Panc1 (cell line): ENCODE measurements around the gene HOXA11. TPM values are rescaled to one million over a fixed set of nuclear protein-coding genes. Genes with fewer than 3 reads are reported as not detected.

ENCODE experiments used
- ATAC-seq: fragments of 200-7000 bp; cut with Tn5 transposase; 2 replicates; pipeline ENCODE4 v1.9.1; 2020; ENCODE audit warnings: mild to moderate bottlenecking, moderate library complexity
- BruUV-seq: library from RNA; stranded (reverse); fragments of 400-500 nt; replicated peaks from 2 replicates; lab custom pipeline; 2021; lab: Mats Ljungman, UMichigan
- CTCF ChIA-PET: fragments of 300-600 bp; sonication (Branson Sonifier 250); formaldehyde crosslinking; loops from one replicate; lab custom pipeline; 2022; ENCODE audit warnings: antibody characterized with exemption; lab: Charles Lee
- POLR2A ChIA-PET: fragments of 300-600 bp; sonication (Branson Sonifier 250); formaldehyde crosslinking; loops from one replicate; lab custom pipeline; 2022; ENCODE audit warnings: antibody characterized with exemption; lab: Charles Lee
- DNase-seq: peaks from one replicate; pipeline ENCODE4 v3.0.0-alpha.2; 2010; ENCODE audit warnings: low read depth, low spot score
- H3K27ac ChIP-seq: 2 replicates; pipeline ENCODE4 v1.5.1; 2011; ENCODE audit warnings: mild to moderate bottlenecking, low read length, inconsistent platforms
- H3K27me3 ChIP-seq: fragments of 200-500 bp; sonication (Bioruptor generic); 2 replicates; pipeline ENCODE4 v1.6.0; 2014; ENCODE audit warnings: low read length, inconsistent platforms; ENCODE audit not compliant: control insufficient read depth, insufficient read depth
- H3K36me3 ChIP-seq: fragments of 200-500 bp; sonication (Bioruptor generic); 2 replicates; pipeline ENCODE4 v1.5.1; 2014; ENCODE audit warnings: inconsistent platforms, mild to moderate bottlenecking, low read length, moderate library complexity; ENCODE audit not compliant: control insufficient read depth, insufficient read depth
- H3K4me1 ChIP-seq: 2 replicates; pipeline ENCODE4 v1.5.1; 2011; ENCODE audit warnings: inconsistent platforms, mild to moderate bottlenecking, low read length, moderate library complexity; ENCODE audit not compliant: control insufficient read depth, insufficient read depth
- H3K4me3 ChIP-seq, 2 experiments: 2 replicates each; pipeline ENCODE4 v1.5.1; 2011 to 2012; ENCODE audit warnings: low read depth in 2 of 2, low read length in 2 of 2, mild to moderate bottlenecking in 2 of 2, inconsistent platforms in 1 of 2, moderate library complexity in 1 of 2
- H3K9me3 ChIP-seq: fragments of 200-500 bp; sonication (Bioruptor generic); 2 replicates; pipeline ENCODE4 v1.5.1; 2014; ENCODE audit warnings: low read depth, mild to moderate bottlenecking, inconsistent platforms, low read length, moderate library complexity; ENCODE audit not compliant: control insufficient read depth, insufficient read depth
- POLR2AphosphoS5 ChIP-seq: IDR thresholded peaks from 2 replicates; pipeline ENCODE4 v1.6.1; 2012; ENCODE audit warnings: mild to moderate bottlenecking, low read depth, low read length, moderate library complexity
- SIN3A ChIP-seq: IDR thresholded peaks from 2 replicates; pipeline ENCODE4 v1.6.1; 2012; ENCODE audit warnings: low read depth, mild to moderate bottlenecking, low read length, moderate library complexity, borderline replicate concordance; ENCODE audit not compliant: insufficient read depth
- TCF7L2 ChIP-seq: IDR thresholded peaks from 2 replicates; pipeline ENCODE4 v1.6.1; 2011; ENCODE audit warnings: mild to moderate bottlenecking, low read depth, low read length, inconsistent platforms
- in situ Hi-C: cut with HindIII; loops from 2 replicates; pipeline ENCODE4 v1.10.0; 2016; ENCODE audit warnings: low sequenced_read_pairs, low pct_unique_long_range_greater_than_20kb
- intact Hi-C: fragments of 100-400 bp; cut with micrococcal nuclease; formaldehyde crosslinking; loops from one replicate; pipeline ENCODE4 v1.10.0; 2022; ENCODE audit not compliant: unreplicated experiment
- total RNA-seq: library from RNA; stranded (reverse); gene quantifications from one replicate; pipeline ENCODE4 v1.2.1, GENCODE V29; 2021; ENCODE audit not compliant: unreplicated experiment
- TF ChIP-seq, protein P1 (sequence below): fragments of 450-650 bp; IDR thresholded peaks from 2 replicates; pipeline ENCODE4 v1.5.1; 2017; ENCODE audit warnings: mild to moderate bottlenecking
- TF ChIP-seq, protein P2 (sequence below), 2 experiments: IDR thresholded peaks; 2 replicates each; pipeline ENCODE4 v1.6.1; 2011 to 2012; ENCODE audit warnings: low read depth in 2 of 2, control low read depth in 1 of 2, low read length in 1 of 2, mild to moderate bottlenecking in 1 of 2, moderate library complexity in 1 of 2; ENCODE audit not compliant: insufficient read depth in 1 of 2

HOXA11 gene
- total RNA-seq, 1 experiment from 2014 or later, result 0.57 TPM

DNA sequence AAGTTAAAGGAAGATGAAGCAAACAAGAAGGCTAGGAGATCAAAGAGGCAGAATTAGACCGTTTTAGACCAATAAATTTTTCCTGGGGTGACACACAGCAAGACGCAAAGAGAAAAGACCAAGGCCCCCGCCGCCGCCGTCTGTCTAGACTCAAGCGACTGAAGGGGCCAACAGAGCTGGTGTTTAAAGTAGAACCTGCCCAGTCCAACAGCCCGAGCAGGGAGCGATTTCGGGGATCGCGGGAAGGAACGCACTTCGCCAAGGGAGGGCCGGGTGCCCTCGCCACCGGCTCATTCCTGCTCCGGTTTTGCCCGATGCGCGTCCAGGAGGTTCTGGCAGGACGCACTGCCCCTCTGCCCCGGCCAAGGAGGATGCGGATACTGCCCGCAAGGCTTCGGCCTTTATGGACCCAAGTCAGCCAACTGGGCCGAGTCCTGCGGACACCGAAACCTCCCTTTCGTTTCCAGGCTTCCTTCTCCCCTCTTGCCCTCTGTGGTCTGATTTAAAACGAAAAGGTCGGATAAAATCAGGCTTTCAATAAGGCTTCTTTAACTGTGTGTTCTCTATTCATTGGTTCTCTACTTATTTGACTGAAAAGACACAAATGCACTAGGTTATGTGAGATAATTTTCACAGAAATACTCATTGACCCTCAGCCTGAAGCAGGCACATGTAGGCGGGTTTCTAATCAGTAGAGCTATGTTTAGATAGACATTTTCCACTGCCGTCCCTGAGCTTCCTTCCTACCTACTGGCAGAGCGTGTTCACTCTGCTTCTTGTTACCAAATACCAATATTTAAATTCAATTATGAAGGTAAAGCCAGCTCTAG, 26.4 kb downstream of the HOXA11 start:
- Histone ChIP-seq H3K9me3 (no peaks in the 10 kb centered on the region), H3K36me3 (no peaks in the 10 kb centered on the region; the same call in 1 of the 2 replicates), H3K27me3 (no peaks in the 10 kb centered on the region), H3K27ac (no peak overlapping the region), H3K4me1 (0 out of 2 replicates have a peak, but pooled peaks cover 3% of the 10 kb centered on the region), H3K4me3 (no peak overlapping the region)
- BruUV-seq, result no TSS peak
- ChIA-PET POLR2A (no interaction called here), CTCF (interaction anchor here (0.5 to 1.2 kb wide), 3 partner anchors 315 to 629 kb away, joined by 3 to 4 read pairs (median 3); no protein-coding TSS in a partner anchor)
- no peak for ATAC-seq
- TF ChIP-seq POLR2AphosphoS5, result no peak
- TF ChIP-seq, protein P1, sequence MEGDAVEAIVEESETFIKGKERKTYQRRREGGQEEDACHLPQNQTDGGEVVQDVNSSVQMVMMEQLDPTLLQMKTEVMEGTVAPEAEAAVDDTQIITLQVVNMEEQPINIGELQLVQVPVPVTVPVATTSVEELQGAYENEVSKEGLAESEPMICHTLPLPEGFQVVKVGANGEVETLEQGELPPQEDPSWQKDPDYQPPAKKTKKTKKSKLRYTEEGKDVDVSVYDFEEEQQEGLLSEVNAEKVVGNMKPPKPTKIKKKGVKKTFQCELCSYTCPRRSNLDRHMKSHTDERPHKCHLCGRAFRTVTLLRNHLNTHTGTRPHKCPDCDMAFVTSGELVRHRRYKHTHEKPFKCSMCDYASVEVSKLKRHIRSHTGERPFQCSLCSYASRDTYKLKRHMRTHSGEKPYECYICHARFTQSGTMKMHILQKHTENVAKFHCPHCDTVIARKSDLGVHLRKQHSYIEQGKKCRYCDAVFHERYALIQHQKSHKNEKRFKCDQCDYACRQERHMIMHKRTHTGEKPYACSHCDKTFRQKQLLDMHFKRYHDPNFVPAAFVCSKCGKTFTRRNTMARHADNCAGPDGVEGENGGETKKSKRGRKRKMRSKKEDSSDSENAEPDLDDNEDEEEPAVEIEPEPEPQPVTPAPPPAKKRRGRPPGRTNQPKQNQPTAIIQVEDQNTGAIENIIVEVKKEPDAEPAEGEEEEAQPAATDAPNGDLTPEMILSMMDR, result no peak
- no peak for TF ChIP-seq SIN3A
- TF ChIP-seq TCF7L2, result no peak
- TF ChIP-seq, protein P2, sequence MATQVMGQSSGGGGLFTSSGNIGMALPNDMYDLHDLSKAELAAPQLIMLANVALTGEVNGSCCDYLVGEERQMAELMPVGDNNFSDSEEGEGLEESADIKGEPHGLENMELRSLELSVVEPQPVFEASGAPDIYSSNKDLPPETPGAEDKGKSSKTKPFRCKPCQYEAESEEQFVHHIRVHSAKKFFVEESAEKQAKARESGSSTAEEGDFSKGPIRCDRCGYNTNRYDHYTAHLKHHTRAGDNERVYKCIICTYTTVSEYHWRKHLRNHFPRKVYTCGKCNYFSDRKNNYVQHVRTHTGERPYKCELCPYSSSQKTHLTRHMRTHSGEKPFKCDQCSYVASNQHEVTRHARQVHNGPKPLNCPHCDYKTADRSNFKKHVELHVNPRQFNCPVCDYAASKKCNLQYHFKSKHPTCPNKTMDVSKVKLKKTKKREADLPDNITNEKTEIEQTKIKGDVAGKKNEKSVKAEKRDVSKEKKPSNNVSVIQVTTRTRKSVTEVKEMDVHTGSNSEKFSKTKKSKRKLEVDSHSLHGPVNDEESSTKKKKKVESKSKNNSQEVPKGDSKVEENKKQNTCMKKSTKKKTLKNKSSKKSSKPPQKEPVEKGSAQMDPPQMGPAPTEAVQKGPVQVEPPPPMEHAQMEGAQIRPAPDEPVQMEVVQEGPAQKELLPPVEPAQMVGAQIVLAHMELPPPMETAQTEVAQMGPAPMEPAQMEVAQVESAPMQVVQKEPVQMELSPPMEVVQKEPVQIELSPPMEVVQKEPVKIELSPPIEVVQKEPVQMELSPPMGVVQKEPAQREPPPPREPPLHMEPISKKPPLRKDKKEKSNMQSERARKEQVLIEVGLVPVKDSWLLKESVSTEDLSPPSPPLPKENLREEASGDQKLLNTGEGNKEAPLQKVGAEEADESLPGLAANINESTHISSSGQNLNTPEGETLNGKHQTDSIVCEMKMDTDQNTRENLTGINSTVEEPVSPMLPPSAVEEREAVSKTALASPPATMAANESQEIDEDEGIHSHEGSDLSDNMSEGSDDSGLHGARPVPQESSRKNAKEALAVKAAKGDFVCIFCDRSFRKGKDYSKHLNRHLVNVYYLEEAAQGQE (IDR thresholded peaks at IDR 0.05; ENCODE audit: insufficient read depth in 1 of 2, low read depth in 2 of 2, low read length in 1 of 2), result no peak
- intact Hi-C loops, result no loop called here
- in situ Hi-C loops, result no loop called here
- no peak for DNase-seq

DNA sequence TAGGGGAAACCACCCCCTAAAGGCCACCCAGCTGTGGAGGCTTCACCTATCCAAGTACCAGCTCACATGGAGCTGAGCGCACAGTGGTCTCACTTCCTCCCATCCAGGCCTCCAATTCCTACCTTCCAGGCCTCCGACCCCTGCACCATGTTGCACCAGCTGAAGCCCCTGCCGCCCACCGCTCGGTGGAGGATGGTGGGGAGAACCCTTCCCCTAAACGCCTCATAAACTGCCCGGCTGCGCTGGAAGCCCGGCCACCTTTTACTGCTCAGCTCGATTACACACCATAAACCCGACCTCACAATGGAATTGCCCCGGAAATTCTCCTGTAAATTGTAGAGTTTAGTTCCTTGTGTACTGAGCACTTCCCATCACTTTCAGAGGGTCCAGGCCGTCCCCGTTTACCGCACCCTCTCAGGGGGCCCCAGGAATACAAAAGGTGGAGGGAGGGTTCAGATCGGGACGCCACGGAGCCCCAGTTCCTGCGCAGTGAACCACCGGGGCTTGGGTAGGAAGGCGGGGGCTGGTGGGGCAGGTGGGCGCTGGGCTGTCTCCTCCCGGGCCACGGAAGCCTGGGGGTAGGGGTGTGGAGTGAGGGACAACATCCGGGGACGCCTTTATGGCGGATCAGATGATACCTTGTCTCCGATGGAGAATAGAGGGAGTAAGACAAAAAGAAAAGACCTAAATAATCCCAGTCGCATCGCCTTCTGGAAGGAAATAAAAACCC, 27.2 kb downstream of the HOXA11 start:
- Histone ChIP-seq H3K4me1 (0 out of 2 replicates have a peak, but pooled peaks cover 3% of the 10 kb centered on the region), H3K9me3 (no peaks in the 10 kb centered on the region), H3K36me3 (no peaks in the 10 kb centered on the region; the same call in 1 of the 2 replicates), H3K27ac (no peak overlapping the region), H3K27me3 (no peaks in the 10 kb centered on the region), H3K4me3 (no peak overlapping the region)
- DNase-seq, result no peak
- no TSS peak for BruUV-seq
- no peak for ATAC-seq
- CTCF ChIA-PET, result no interaction called here
- intact Hi-C loops, result no loop called here
- in situ Hi-C loops, result no loop called here
- POLR2A ChIA-PET, result no interaction called here
- TF ChIP-seq SIN3A, result no peak
